Measurements from ENCODE around the gene PPP1R16B.

PPP1R16B gene

GRCh38 chr20:38877483-38877882, 72.0 kb downstream of the PPP1R16B start:
- DNase-seq (ENCODE audit: low read depth), result no peak

DNA sequence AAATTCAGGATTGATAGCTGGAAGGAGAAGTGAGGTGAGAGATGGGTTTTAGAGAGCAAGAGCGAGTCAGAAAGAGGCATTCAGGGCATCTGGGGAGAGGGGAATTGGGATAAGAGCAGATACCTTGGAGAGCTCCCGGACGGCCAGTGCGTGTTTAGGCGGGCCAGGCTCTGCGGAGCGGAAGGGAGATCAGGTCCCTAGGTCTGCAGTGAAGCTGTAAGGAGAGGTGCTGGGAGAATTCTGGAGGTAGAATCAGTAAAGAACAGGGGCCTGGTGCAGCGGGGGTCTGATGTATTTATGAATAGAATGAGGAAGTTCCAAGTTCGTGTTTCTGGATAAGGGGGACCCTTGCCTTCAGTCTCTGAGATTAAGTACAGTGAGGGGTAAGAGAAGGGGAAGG, 73.4 kb downstream of the PPP1R16B start:
- no peak for DNase-seq (ENCODE audit: low read depth)

GRCh38 chr20:38880952-38881735, 75.6 kb downstream of the PPP1R16B start:
- DNase-seq (ENCODE audit: low read depth), result no peak

- no peak for DNase-seq (ENCODE audit: low read depth)
Observed at GRCh38 chr20:38881806-38882440, 76.4 kb downstream of the PPP1R16B start.

DNA sequence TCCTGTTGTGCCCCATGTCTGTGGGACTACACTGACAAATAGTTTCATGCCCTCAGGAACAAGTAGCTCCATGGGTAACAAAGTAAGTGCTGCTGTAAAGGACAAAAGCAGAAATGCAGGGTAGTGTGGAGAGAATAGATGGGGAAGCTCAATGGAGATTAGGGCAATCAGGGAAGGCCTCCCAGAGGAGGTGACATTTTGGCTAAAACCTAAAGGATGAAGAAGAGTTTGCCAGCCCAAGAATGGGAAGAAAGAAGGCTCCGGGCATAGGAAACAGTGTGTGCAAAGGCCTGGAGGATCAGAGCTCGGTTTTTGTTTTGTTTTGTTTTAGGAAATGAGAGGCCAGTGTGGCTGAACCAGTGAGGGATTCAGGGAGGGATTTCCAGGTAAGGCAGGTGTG, 77.1 kb downstream of the PPP1R16B start:
- DNase-seq (ENCODE audit: low read depth), result no peak

- no peak for DNase-seq (ENCODE audit: low read depth)
Observed at GRCh38 chr20:38883081-38883980, 77.8 kb downstream of the PPP1R16B start.

- DNase-seq (ENCODE audit: low read depth), result no peak
Observed at GRCh38 chr20:38883981-38884733, 78.7 kb downstream of the PPP1R16B start.

DNA sequence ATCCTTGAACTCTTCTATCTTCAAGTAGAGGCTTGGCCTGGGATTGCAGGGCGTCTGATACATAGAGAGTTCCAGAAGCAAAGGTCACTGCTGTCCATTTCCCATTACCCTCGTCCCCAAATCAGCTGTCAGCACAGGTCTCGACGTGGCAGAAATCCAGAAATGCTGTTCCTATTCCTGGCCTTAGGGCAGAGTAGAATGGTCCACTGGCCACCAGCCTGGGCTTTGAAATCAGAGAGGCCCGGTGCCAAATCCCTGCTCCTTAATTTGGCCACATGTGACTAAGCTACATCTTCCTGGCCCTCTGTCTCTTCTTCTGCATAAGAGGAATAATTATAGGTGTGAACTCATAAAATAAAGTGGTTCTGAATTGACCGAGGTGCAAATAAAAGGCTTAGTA, 79.9 kb downstream of the PPP1R16B start:
- no peak for DNase-seq (ENCODE audit: low read depth)

DNA sequence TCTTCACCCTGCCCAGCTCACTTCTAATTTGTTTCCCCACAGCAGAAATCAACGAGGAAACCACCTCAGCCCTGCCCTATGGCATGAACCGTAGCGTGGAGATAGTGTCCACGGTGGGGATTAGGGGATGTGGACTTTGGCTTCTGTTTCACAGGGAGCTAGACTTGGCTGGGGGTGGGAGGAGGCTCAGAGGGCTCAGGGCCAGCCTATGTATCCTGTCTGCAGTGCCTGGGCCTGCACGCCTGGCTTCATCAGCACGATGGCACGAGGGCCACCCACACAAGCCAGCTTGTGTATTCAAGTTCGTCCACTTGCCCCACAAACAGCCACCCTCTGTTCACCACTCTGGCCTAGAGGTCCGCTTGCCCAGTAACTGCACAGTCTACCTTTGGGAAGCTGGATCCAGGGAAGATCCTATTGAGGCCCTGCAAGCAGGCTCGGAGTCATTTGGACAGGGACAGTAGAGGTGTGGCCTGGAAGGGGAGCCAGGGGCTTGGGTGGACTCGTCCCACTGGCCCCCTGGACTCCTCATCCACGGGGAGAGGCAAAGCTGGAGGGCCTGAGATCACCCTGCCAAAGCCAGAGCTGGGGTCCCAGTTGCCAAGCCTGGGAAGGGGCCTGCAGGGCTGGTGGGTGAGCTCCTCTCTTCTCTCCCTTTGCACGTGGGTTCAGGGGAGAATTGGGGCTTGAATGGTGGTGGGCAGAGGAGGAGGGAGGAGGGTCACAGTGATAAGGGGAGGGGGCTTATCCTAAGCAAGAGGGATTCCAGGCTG, 82.7 kb downstream of the PPP1R16B start:
- no peak for DNase-seq (ENCODE audit: low read depth)

- DNase-seq (ENCODE audit: low read depth), result no peak
Observed at GRCh38 chr20:38889050-38889449, 83.6 kb downstream of the PPP1R16B start.

GRCh38 chr20:38889792-38890496, 84.4 kb downstream of the PPP1R16B start:
- no peak for DNase-seq (ENCODE audit: low read depth)

DNA sequence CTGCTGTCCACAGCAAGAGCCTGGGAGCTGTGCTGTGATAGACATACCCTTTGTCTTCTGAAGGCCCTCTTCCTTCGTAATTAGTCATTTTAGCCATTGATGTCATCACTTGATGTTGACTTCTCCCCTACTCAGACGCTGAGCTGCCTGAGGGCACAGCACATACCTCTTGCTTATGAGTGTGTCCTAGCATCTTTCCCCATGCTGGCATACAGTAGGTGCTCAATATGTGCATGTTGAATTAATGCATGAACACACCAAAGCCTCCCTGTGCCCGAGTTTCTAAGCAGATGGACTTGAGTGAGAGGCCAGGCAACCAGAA, 85.0 kb downstream of the PPP1R16B start:
- no peak for DNase-seq (ENCODE audit: low read depth)

DNA sequence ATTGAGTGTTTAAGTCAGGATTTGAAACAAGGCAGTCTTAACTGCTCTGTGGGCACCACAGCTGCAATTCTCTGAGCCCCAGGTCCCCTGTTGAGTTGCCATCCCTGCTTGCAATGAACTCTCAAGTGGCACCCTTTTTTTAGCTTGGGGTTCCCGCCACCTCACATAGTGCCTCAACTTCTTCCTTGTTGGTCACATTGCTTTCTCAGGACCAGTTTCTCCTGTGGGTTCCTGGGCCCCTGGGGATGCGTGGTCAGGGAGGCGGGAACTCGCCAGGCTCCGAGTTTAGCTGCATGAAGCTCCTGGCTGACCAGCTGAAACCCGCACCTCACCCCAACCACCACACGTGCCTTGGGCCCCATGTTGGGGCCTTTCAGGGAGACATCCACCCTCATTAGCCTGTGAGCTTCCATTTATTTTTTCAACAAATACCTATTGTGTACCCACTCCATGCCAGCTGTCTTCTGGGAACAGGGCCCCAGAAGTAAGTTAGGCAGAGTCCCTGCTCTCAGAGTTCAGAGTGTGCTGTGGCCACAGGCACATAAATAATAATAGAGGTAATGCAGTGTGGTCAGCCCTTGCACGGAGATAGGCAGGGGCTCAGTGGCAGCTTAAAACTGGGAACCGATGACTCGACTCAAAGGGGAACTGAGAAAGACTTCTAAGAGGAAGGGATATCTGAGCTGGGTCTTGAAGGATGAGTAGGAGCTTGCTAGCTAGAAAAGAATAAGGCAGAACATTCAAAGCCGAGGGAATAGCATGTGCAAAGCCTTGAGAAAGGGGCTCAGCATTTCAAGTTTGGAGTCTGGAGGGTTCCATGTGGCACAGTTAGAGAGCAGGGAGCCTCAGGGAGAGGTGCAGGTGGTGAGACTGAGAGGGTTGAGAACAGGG, 86.8 kb downstream of the PPP1R16B start:
- no peak for DNase-seq (ENCODE audit: low read depth)

- no peak for DNase-seq (ENCODE audit: low read depth)
Observed at GRCh38 chr20:38893056-38893564, 87.6 kb downstream of the PPP1R16B start.

DNA sequence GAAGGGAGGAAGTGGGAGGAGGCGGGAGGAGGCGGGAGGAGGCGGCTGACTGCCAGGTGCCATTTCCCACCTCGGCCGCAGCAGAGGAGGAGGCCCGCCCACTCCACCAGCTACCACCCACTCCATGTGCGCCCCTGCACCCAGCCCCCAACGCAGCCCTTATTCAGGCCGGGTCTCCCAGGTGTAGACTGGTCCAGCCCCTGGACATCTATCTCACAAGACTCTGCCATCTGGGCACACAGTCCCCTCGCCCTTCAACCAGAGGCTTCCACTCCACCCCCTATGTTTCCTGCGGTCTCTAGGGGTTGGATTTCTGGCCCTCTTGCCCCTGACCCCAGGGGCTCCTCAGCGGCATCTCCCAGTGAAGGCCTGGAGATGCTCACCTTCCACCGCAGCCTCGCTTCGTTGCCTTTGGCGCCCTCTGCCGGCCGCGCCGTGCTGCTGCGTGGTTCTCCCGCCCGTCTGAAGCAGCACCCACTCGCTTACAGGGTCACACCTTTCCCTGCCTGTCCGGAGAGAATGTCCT, 88.1 kb downstream of the PPP1R16B start:
- peak; percentile 60 for DNase-seq (ENCODE audit: low read depth)

DNA sequence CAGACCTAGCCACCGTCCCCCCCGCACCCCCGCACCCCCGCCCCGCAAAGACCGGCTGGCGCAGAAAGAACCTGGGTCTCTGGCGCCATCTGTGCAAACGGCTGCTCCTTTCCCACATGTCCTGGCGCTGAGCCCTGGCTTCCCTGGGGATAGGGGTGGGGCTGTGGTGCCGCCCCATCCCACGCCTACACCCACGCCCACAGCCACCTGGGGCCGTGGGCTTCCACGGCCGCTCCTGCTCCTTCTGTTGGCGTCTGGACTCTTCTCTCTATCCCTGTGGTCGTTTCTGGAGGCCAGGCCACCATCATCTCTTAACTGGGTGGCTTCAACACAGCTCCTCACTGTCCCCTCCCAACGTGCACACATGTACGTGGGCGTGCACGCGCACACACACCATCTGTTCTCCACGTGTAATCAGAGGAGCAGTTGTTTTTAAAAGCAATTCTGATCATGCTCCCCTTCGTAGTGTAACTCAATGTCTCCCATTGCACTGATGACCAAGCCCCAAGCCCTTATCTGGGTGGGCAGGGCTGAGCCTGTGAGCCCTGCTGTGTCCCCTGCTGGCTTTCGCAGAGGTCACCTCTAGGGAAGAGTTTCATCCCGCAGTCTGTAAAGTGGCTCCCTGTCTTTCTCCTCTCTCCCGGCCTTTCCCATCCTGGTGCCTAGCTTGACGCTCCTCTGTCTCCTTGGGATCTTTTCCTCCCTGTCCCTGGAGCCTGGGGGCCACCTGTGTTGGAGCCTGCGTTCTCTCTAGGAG, 88.8 kb downstream of the PPP1R16B start:
- DNase-seq (ENCODE audit: low read depth), result no peak

- no peak for DNase-seq (ENCODE audit: low read depth)
Observed at GRCh38 chr20:38895098-38895949, 89.8 kb downstream of the PPP1R16B start.
